ENCODE data around the gene AGBL1. TPM values are rescaled to one million over a fixed set of nuclear protein-coding genes. Genes with fewer than 3 reads are reported as not detected.

AGBL1 gene
- total RNA-seq, 2 donors from 2014 or later = not detected

DNA sequence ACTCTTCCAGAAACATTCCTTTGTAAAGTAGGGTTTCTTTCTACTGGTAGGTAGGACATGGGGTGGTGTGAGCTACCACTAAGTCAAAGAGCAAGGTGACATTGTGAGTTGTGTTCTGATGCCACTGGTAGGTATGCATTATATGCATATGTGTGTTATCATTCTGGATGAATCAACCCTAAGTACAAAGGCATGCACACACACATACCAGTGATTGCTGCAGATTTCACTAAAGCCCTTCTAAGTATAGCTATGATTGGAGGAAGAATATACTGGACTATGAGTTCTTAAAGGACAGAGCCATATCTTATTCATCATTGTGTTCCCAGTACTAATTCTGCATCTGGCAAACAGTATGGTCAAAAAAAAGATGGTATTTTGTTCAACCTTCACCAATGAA lies 646.0 kb downstream of the AGBL1 start:
- no peak overlapping the region for H3K27ac ChIP-seq
- ATAC-seq (ENCODE audit: insufficient number of reproducible peaks, low FRiP score, low read depth) = no peak
- H3K36me3 ChIP-seq = no peaks in the 10 kb centered on the region
- H3K4me3 ChIP-seq = no peak overlapping the region
- no peaks in the 10 kb centered on the region for H3K27me3 ChIP-seq (replicated peaks; ENCODE audit: insufficient read depth)
- no peak for DNase-seq (ENCODE audit: low spot score)
- H3K9me3 ChIP-seq = no peaks in the 10 kb centered on the region
- H3K4me1 ChIP-seq (ENCODE audit: control insufficient read depth in 1 of 2, low read depth in 2 of 2) = no peaks in the 10 kb centered on the region
- TF ChIP-seq, protein P1, sequence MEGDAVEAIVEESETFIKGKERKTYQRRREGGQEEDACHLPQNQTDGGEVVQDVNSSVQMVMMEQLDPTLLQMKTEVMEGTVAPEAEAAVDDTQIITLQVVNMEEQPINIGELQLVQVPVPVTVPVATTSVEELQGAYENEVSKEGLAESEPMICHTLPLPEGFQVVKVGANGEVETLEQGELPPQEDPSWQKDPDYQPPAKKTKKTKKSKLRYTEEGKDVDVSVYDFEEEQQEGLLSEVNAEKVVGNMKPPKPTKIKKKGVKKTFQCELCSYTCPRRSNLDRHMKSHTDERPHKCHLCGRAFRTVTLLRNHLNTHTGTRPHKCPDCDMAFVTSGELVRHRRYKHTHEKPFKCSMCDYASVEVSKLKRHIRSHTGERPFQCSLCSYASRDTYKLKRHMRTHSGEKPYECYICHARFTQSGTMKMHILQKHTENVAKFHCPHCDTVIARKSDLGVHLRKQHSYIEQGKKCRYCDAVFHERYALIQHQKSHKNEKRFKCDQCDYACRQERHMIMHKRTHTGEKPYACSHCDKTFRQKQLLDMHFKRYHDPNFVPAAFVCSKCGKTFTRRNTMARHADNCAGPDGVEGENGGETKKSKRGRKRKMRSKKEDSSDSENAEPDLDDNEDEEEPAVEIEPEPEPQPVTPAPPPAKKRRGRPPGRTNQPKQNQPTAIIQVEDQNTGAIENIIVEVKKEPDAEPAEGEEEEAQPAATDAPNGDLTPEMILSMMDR (IDR thresholded peaks at IDR 0.05) = no peak

DNA sequence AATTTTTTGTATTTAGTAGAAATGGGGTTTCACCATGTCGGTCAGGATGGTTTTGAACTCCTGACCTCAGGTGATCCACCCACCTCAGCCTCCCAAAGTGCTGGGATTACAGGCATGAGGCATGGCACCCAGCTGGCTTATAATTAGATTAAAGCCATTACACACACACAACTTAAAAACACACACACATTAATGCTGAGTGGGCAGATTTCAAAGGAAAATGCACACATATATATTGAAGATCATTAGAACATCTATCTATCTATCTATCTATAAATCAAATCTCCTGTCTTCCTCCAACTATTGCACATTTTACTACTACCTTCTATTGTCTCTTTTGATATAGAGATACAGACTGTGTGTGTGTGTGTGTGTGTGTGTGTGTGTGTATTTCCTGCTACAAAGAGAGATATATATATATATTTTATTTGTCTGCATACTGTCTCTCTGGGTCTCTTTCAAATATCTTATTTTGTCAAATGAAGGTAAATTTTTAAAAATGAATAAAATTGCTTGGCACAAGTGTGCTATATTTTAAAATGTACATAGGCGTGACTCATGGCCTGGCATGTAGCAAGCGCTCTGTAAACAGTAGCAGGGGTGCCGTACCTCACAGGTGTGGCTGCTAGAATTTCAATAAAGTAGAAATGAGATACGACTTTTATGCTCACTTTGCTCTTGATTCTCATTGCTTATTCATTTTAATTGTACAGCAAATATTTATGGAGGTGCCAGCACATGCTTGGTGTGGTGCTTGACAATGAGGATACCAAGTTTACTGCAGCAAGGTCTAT lies 655.8 kb downstream of the AGBL1 start:
- ATAC-seq (ENCODE audit: insufficient number of reproducible peaks, low FRiP score, low read depth) (no peak), DNase-seq (ENCODE audit: low spot score) (no peak)
- Histone ChIP-seq H3K4me1 (ENCODE audit: control insufficient read depth in 1 of 2, low read depth in 2 of 2) (no peaks in the 10 kb centered on the region), H3K36me3 (no peaks in the 10 kb centered on the region), H3K9me3 (no peaks in the 10 kb centered on the region), H3K27ac (no peak overlapping the region), H3K4me3 (no peak overlapping the region), H3K27me3 (replicated peaks; ENCODE audit: insufficient read depth) (no peaks in the 10 kb centered on the region)
- TF ChIP-seq, protein P1 (IDR thresholded peaks at IDR 0.05) = no peak

DNA sequence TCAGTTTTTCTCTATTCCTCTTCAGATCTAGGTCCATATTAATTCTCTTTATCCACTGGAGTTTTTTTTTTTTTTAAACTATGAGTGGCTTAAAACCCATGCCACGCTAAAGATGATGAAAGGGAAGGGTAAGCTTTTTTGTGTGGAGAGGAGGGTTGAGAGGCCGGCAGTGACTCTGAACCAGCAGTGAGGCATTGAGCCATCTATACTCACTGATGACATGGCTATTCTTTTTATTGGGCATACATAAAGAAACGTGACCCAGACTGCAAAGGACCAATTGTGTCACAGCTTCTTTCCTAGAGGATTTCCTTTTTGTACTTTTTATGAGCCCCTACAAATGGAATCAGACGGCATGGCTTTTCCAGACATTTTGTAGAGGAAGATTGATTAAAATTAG lies 662.2 kb downstream of the AGBL1 start:
- TF ChIP-seq, protein P1 (IDR thresholded peaks at IDR 0.05) = no peak

DNA sequence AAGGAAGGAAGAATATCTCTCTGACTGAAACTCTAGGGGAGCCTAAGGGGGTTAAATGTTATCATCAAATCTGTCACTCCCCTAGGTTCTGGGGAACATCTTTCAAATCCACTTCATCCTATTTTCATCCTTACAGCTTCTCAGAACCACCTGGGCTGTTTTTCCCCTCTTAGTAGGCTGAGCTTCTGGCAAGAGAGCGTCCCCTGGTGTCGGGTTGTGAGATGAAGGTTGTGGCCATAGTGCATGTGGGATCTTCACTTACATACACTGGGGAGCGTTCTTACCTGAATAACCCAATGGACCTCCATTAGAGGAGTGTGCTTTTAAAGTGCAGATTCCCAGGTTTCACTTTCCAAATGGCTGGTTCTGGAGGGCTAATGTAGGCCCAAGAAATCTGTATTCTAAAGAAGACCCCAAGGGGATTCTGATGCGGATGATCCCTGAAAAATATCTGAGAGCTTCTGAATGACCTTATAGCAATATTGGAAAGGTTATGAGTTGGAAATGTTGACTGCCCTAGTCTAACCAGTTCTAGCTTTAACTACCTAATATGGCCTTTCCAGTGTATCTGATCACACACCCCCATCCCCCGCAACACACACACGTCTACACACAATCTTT lies 663.7 kb downstream of the AGBL1 start:
- no peaks in the 10 kb centered on the region for H3K36me3 ChIP-seq
- TF ChIP-seq, protein P1 (IDR thresholded peaks at IDR 0.05) = no peak
- no peaks in the 10 kb centered on the region for H3K27me3 ChIP-seq (replicated peaks; ENCODE audit: insufficient read depth)
- no peaks in the 10 kb centered on the region for H3K4me1 ChIP-seq (ENCODE audit: control insufficient read depth in 1 of 2, low read depth in 2 of 2)
- ATAC-seq (ENCODE audit: insufficient number of reproducible peaks, low FRiP score, low read depth) (no peak), DNase-seq (ENCODE audit: low spot score) (no peak)
- H3K4me3 ChIP-seq = no peak overlapping the region
- no peaks in the 10 kb centered on the region for H3K9me3 ChIP-seq
- no peak overlapping the region for H3K27ac ChIP-seq

More for the DNA sequence above, 662.2 kb downstream of the AGBL1 start:
- Histone ChIP-seq H3K27ac (no peak overlapping the region), H3K36me3 (no peaks in the 10 kb centered on the region), H3K9me3 (no peaks in the 10 kb centered on the region), H3K4me3 (no peak overlapping the region), H3K4me1 (ENCODE audit: control insufficient read depth in 1 of 2, low read depth in 2 of 2) (no peaks in the 10 kb centered on the region), H3K27me3 (replicated peaks; ENCODE audit: insufficient read depth) (no peaks in the 10 kb centered on the region)
- no peak for ATAC-seq (ENCODE audit: insufficient number of reproducible peaks, low FRiP score, low read depth)
- DNase-seq (ENCODE audit: low spot score) = no peak

DNA sequence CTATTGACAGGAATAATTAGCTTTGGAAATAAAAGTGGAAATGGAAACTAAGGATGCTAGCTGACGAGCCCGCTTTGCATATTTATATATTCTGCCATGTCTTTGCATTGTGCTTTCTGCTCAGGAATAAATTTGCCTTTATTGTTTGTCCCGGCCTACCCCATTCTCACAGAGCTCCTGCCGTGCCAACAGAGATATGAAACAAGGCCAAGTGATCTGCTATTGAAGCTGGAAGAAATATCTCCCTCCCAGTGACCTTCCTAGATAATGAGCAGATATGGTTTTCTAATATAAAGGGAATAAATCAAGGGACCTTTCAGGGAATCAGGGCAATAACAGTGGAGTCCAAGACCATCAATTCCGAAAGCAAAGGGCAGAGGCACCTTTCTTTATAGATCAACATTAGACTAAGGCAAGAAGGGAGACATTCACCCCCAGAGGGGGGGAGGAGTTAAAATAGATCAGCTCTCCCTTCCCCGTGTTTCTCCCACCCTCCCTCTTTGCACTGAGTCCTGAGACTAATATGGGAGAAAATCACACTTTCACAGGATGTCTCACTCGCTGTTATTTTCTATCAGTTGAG lies 664.6 kb downstream of the AGBL1 start:
- Histone ChIP-seq H3K36me3 (no peaks in the 10 kb centered on the region), H3K4me3 (no peak overlapping the region), H3K9me3 (no peaks in the 10 kb centered on the region), H3K4me1 (ENCODE audit: control insufficient read depth in 1 of 2, low read depth in 2 of 2) (no peaks in the 10 kb centered on the region), H3K27me3 (replicated peaks; ENCODE audit: insufficient read depth) (no peaks in the 10 kb centered on the region), H3K27ac (no peak overlapping the region)
- TF ChIP-seq, protein P1 (IDR thresholded peaks at IDR 0.05) = no peak
- DNase-seq (ENCODE audit: low spot score) (no peak), ATAC-seq (ENCODE audit: insufficient number of reproducible peaks, low FRiP score, low read depth) (no peak)

All from thoracic aorta (tissue), 2 donors.